Karpas-422 (cell line): ENCODE results near the gene ATP5F1D. TPM values are rescaled to one million over a fixed set of nuclear protein-coding genes. Genes with fewer than 3 reads are reported as not detected.

Experiments used
- DNase-seq: peaks from one replicate; pipeline ENCODE4 v3.0.0-alpha.2; 2015
- H2AFZ ChIP-seq: fragments of 200-600 bp; sonication (generic); 2 replicates; pipeline ENCODE4 v1.6.1; 2014; ENCODE audit warnings: antibody characterized with exemption, low read length, mixed read lengths
- H3K27ac ChIP-seq: fragments of 200-600 bp; sonication (generic); 2 replicates; pipeline ENCODE4 v1.5.1; 2014; ENCODE audit warnings: mild to moderate bottlenecking, low read length, moderate library complexity
- H3K27me3 ChIP-seq: fragments of 200-600 bp; sonication (generic); 2 replicates; pipeline ENCODE4 v1.6.1; 2014; ENCODE audit warnings: low read length, mixed read lengths
- H3K36me3 ChIP-seq: fragments of 200-600 bp; sonication (generic); 2 replicates; pipeline ENCODE4 v1.6.1; 2014; ENCODE audit warnings: low read length, mixed read lengths; ENCODE audit not compliant: insufficient read depth
- H3K4me1 ChIP-seq: fragments of 200-600 bp; sonication (generic); 2 replicates; pipeline ENCODE4 v1.6.1; 2014; ENCODE audit warnings: mild to moderate bottlenecking, low read length, mixed read lengths
- H3K4me2 ChIP-seq: fragments of 200-600 bp; sonication (generic); 2 replicates; pipeline ENCODE4 v1.6.1; 2014; ENCODE audit warnings: low read length, low read depth, mild to moderate bottlenecking; ENCODE audit not compliant: poor library complexity, severe bottlenecking
- H3K4me3 ChIP-seq: fragments of 200-600 bp; sonication (generic); 2 replicates; pipeline ENCODE4 v1.5.1; 2014; ENCODE audit warnings: mild to moderate bottlenecking, antibody characterized with exemption, low read length, mixed read lengths
- H3K79me2 ChIP-seq: fragments of 200-600 bp; sonication (generic); 2 replicates; pipeline ENCODE4 v1.6.1; 2014; ENCODE audit warnings: mild to moderate bottlenecking, low read length, mixed read lengths
- H3K9ac ChIP-seq: fragments of 200-600 bp; sonication (generic); 2 replicates; pipeline ENCODE4 v1.6.0; 2014; ENCODE audit warnings: low read length
- H3K9me2 ChIP-seq: fragments of 200-600 bp; sonication (generic), shearing (Covaris generic); replicated peaks from 2 replicates; pipeline ENCODE4 v1.6.0; 2014; ENCODE audit warnings: mild to moderate bottlenecking, low read length, moderate library complexity; ENCODE audit not compliant: insufficient read depth
- H3K9me3 ChIP-seq: fragments of 300-700, 200-600 bp; sonication (generic); 2 replicates; pipeline ENCODE4 v1.6.1; 2014; ENCODE audit warnings: low read length, mixed read lengths
- H4K20me1 ChIP-seq: fragments of 200-600 bp; sonication (generic); 2 replicates; pipeline ENCODE4 v1.6.1; 2014; ENCODE audit warnings: mild to moderate bottlenecking, antibody characterized with exemption, low read length, low read depth; ENCODE audit not compliant: insufficient read depth
- total RNA-seq: library from RNA; depleted of rRNA; stranded (reverse); fragments of >200 nt; shearing (Covaris generic); gene quantifications from 2 replicates; pipeline ENCODE4 v1.2.3, GENCODE V29; 2014; ENCODE audit warnings: low replicate concordance

Gene ATP5F1D
- total RNA-seq, 1 experiment from 2014 or later = 64.3 TPM

DNA sequence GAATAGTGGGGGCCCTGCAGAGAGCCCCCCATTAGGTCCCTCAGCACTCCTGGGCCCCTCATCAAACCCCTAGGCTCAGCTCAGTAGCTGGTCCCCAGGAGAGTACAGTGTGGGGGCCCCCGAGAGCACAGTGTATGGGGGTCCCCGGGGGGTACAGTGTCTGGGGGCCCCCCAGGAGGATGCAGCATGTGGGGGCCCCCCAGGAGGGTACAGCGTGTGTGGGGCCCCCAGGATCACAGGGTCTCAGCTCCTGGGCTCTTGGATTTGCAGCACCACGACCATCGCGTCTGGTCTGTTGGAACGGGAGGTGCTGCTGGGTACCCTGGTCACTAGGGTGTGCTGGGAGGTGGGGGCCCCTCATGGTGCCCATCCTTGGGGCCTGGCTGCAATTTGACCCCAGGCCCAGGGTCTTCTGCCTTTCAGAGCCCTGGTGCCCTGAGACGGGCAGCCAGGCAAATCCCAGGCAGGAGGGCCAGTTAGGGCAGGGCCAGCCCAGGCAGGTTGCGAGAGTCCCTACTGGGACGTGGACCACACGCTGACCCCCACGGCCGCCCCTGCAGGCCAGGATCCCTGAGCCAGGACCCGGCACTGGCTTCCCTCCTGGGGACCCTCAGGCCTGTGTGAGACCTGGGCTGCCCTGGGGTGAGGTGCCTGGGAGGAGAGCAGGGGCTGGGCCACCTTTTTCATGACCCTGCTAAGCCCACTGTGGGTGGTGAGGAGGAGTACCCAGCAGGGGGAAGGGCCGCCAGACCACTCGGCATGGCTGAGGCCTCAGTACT lies 17.3 kb upstream of the ATP5F1D start:
- Histone ChIP-seq H3K36me3 (no peaks in the 10 kb centered on the region), H4K20me1 (peaks cover 6% of the 10 kb centered on the region; the same call in 1 of the 2 replicates)

DNA sequence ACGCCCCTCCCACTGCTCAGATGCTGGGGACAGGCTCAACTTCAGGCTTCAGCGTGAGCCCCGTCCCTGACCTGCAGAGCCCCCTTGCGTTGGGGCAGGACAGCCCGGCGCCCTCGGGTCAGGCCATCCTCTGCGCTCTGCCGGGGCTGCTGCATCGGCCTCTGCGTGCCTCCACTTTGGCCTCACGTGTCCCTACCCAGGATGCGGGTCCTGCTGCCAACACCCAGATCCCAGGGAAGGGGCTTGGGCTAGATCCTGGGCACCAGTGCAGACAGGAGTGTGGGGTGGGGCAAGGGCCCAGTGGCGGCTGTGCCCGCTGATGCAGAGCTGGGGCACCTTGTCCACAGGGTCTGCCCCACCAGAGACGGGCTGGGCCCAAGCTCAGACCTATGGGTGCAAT lies 16.7 kb upstream of the ATP5F1D start:
- H3K27ac ChIP-seq = no peak overlapping the region
- H3K79me2 ChIP-seq = 0 out of 2 replicates have a peak, but pooled peaks cover 4% of the 10 kb centered on the region
- no peak overlapping the region for H3K9ac ChIP-seq
- H3K27me3 ChIP-seq = no peaks in the 10 kb centered on the region
- H4K20me1 ChIP-seq = peaks cover 6% of the 10 kb centered on the region; the same call in 1 of the 2 replicates
- no peaks in the 10 kb centered on the region for H3K9me2 ChIP-seq
- no peak overlapping the region for H3K4me2 ChIP-seq
- H3K4me3 ChIP-seq = no peak overlapping the region
- DNase-seq = no peak
- H3K36me3 ChIP-seq = no peaks in the 10 kb centered on the region
- H3K4me1 ChIP-seq = peaks cover 13% of the 10 kb centered on the region
- no peak overlapping the region for H2AFZ ChIP-seq
- H3K9me3 ChIP-seq = no peaks in the 10 kb centered on the region

More for the DNA sequence above, 17.3 kb upstream of the ATP5F1D start:
- H3K4me3 ChIP-seq = no peak overlapping the region
- H3K4me2 ChIP-seq = no peak overlapping the region
- no peaks in the 10 kb centered on the region for H3K9me2 ChIP-seq
- no peak for DNase-seq
- no peak overlapping the region for H3K27ac ChIP-seq
- H3K4me1 ChIP-seq = peaks cover 15% of the 10 kb centered on the region
- no peaks in the 10 kb centered on the region for H3K9me3 ChIP-seq
- H3K27me3 ChIP-seq = no peaks in the 10 kb centered on the region
- 0 out of 2 replicates have a peak, but pooled peaks cover 4% of the 10 kb centered on the region for H3K79me2 ChIP-seq
- H3K9ac ChIP-seq = no peak overlapping the region
- no peak overlapping the region for H2AFZ ChIP-seq

DNA sequence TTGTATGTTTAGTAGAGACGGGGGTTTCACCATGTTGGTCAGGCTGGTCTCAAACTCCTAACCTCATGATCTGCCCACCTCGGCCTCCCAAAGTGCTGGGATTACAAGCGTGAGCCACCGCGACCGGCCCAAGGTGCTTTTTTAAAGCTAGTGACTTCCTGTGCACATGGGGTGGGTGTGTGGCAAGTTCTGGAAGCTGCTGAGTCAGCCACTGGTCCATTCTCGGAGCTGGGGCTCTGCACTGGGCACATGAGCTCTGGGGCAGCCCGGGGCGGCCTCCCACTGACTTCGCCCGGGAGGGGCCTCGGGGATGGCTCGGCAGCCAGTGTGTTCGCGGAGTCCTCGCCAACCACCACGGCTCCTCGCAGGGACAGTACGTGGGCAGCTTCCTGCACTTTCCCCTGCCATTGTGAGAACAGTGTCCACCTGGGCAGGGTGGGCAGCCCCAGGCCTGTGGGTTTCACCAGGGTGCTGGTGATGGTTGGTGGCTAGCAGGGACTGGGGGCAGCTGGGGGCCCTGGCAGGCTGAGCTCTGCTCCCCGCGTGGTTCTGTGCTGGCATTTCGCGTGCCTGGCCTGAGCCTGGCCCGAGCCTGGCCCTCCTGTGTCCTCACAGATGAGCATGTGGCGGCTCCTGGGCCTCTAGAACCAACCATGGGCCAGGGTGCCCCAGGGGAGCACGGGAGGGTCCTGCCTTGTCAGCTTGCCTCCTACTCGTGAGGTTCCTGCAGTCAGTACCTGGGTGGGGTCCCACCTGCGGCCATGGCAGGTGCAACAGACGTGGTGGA lies 15.9 kb upstream of the ATP5F1D start:
- Histone ChIP-seq H3K4me3 (no peak overlapping the region), H3K79me2 (0 out of 2 replicates have a peak, but pooled peaks cover 4% of the 10 kb centered on the region), H2AFZ (no peak overlapping the region), H3K36me3 (no peaks in the 10 kb centered on the region), H3K27me3 (no peaks in the 10 kb centered on the region), H4K20me1 (peaks cover 6% of the 10 kb centered on the region; the same call in 1 of the 2 replicates), H3K27ac (no peak overlapping the region), H3K9ac (no peak overlapping the region), H3K4me1 (peaks cover 5% of the 10 kb centered on the region), H3K4me2 (no peak overlapping the region), H3K9me3 (no peaks in the 10 kb centered on the region), H3K9me2 (no peaks in the 10 kb centered on the region)
- DNase-seq = no peak

DNA sequence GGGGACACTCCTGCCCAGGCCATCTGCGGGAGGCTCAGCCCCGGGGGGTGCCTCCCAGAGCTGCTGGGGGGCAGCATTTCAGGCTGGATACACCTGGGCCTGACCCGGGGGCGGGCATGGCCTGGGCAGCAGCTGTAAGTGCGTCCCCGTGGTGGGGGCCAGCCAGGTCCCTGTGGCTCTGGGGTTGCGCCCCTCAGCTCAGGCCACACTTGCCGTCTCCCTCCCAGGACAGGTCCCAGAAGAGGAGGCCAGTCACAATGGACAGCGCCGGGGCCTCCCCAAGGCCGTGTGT lies 15.4 kb upstream of the ATP5F1D start:
- H3K4me3 ChIP-seq = no peak overlapping the region
- 0 out of 2 replicates have a peak, but pooled peaks cover under 1% of the 10 kb centered on the region for H3K79me2 ChIP-seq
- H4K20me1 ChIP-seq = peaks cover 6% of the 10 kb centered on the region; the same call in 1 of the 2 replicates
- no peak overlapping the region for H3K27ac ChIP-seq
- no peak overlapping the region for H3K4me2 ChIP-seq
- no peak for DNase-seq
- no peaks in the 10 kb centered on the region for H3K27me3 ChIP-seq
- no peaks in the 10 kb centered on the region for H3K9me2 ChIP-seq
- H3K4me1 ChIP-seq = peaks cover 5% of the 10 kb centered on the region
- no peaks in the 10 kb centered on the region for H3K9me3 ChIP-seq
- H3K36me3 ChIP-seq = no peaks in the 10 kb centered on the region
- no peak overlapping the region for H3K9ac ChIP-seq
- H2AFZ ChIP-seq = no peak overlapping the region

DNA sequence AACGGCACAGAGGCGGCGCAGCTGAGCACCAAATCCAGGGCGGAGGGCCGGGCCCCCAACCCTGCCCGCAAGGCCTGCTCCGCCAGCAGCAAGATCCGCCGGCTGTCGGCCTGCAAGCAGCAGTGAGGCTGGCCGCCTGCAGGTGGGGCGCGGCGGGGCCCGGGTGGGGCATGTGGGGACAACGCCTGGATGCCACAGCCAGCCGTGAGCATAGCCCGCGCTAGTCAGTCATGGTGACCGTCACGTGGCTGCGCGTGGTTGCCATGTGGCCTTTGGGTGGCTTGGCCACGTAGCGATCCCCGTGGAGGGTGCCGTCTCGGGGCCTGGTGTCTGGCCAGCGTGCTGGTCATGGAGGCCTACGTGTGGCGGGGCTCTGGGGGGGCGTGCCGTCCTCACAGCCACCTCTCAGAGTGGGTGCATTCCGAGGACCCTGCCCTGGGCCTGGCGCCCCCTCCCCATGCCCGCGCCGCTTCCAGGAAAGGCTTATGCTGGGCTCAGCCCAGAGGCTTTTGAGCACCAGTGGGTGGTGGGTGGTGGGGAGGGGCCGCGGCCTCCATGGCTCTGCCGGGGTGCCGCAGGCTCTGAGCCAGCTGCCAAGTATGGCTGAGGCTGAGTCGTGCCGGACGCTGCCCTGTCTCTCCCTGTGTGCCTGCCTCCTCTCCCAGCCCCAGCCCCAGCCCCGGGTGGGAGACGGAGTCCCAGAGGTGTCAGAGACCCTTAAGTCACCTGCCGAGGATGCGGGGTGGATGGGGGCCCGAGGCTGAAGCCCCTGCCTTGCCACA lies 14.8 kb upstream of the ATP5F1D start:
- Histone ChIP-seq H3K27ac (no peak overlapping the region), H3K79me2 (no peaks in the 10 kb centered on the region), H3K9me2 (no peaks in the 10 kb centered on the region), H3K9me3 (no peaks in the 10 kb centered on the region), H3K4me3 (no peak overlapping the region), H3K27me3 (no peaks in the 10 kb centered on the region), H3K4me1 (peaks cover 5% of the 10 kb centered on the region), H3K4me2 (no peak overlapping the region), H2AFZ (no peak overlapping the region), H3K9ac (no peak overlapping the region), H4K20me1 (peaks cover 6% of the 10 kb centered on the region; the same call in 1 of the 2 replicates), H3K36me3 (no peaks in the 10 kb centered on the region)
- no peak for DNase-seq

DNA sequence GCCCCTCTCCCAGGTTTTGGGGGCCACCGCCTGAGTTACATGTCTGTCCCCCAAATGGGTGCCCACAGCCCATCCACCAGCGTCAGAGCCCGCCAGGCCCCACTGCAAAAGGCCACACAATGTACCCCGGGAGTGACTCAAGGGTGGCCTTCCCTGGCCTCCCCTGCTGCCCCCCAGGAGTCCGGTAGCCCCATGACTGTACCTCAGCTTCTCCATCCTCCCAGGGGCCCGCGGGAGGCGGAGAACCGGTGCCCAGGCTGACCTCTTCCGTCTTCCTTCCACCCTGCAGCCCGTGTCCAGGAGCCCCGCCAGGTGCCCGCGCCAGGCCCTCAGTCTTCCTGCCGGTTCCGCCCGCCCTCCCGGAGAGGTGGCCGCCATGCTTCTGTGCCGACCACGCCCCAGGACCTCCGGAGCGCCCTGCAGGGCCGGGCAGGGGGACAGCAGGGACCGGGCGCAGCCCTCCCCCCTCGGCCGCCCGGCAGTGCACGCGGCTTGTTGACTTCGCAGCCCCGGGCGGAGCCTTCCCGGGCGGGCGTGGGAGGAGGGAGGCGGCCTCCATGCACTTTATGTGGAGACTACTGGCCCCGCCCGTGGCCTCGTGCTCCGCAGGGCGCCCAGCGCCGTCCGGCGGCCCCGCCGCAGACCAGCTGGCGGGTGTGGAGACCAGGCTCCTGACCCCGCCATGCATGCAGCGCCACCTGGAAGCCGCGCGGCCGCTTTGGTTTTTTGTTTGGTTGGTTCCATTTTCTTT lies 14.1 kb upstream of the ATP5F1D start:
- no peaks in the 10 kb centered on the region for H3K27me3 ChIP-seq
- no peak overlapping the region for H3K4me3 ChIP-seq
- H2AFZ ChIP-seq = no peak overlapping the region
- H3K27ac ChIP-seq = no peak overlapping the region
- H3K9ac ChIP-seq = no peak overlapping the region
- H3K9me2 ChIP-seq = no peaks in the 10 kb centered on the region
- peaks cover 5% of the 10 kb centered on the region for H3K4me1 ChIP-seq
- no peaks in the 10 kb centered on the region for H3K79me2 ChIP-seq
- peaks cover 6% of the 10 kb centered on the region; the same call in 1 of the 2 replicates for H4K20me1 ChIP-seq
- DNase-seq = no peak
- no peaks in the 10 kb centered on the region for H3K36me3 ChIP-seq
- no peak overlapping the region for H3K4me2 ChIP-seq
- no peaks in the 10 kb centered on the region for H3K9me3 ChIP-seq

DNA sequence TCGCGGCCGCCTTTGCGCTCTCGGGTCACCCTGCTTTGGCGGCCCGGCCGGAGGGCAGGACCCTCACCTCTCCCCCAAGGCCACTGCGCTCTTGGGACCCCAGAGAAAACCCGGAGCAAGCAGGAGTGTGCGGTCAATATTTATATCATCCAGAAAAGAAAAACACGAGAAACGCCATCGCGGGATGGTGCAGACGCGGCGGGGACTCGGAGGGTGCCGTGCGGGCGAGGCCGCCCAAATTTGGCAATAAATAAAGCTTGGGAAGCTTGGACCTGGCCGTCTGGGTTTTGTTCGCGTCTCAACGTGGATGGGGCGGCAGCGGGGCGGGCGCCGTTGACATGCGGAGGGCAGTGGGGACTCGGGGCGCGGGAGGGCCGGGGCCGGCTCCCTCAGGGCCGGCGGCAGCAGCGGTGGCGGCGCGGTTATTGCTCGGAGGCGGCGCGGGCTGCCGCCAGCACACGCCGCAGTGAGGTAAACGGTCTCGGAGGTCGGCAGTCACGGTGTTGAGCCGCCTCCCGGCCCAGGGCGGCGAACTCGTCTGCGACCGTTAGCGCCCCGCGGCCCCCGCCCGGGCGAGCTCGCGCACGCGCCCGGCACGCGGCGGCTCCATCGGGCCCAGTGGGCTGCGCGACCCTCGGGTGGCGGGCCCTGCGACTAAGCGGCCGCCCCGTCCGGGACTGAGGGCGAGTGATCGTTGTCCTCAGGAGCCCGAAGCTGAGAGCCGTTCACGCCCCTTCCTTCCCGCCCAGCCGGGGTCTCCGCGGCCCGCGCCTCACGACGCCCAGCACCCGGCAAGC lies 13.2 kb upstream of the ATP5F1D start:
- H2AFZ ChIP-seq = no peak overlapping the region
- no peaks in the 10 kb centered on the region for H3K9me3 ChIP-seq
- DNase-seq = no peak
- H3K9me2 ChIP-seq = no peaks in the 10 kb centered on the region
- no peaks in the 10 kb centered on the region for H3K27me3 ChIP-seq
- no peak overlapping the region for H3K4me3 ChIP-seq
- H3K9ac ChIP-seq = no peak overlapping the region
- no peaks in the 10 kb centered on the region for H3K79me2 ChIP-seq
- no peak overlapping the region for H3K4me2 ChIP-seq
- H3K27ac ChIP-seq = no peak overlapping the region
- H4K20me1 ChIP-seq = no peaks in the 10 kb centered on the region
- H3K4me1 ChIP-seq = peaks cover 3% of the 10 kb centered on the region; the same call in 1 of the 2 replicates
- no peaks in the 10 kb centered on the region for H3K36me3 ChIP-seq
